Muscle of leg (tissue), 11 donors: ENCODE data around the gene ICOSLG. TPM values are rescaled to one million over a fixed set of nuclear protein-coding genes. Genes with fewer than 3 reads are reported as not detected.

Experiments
- DNase-seq: peaks from one replicate; pipeline ENCODE4 v3.0.0; 2013
- H3K27ac ChIP-seq: one replicate; pipeline ENCODE4 v1.5.1; 2013; ENCODE audit warnings: mild to moderate bottlenecking, low read length, control low read depth
- H3K27me3 ChIP-seq: one replicate; pipeline ENCODE4 v1.6.1; 2013; ENCODE audit warnings: low read length; ENCODE audit not compliant: control insufficient read depth, insufficient read depth
- H3K36me3 ChIP-seq: one replicate; pipeline ENCODE4 v1.6.1; 2013; ENCODE audit warnings: low read length; ENCODE audit not compliant: control insufficient read depth, insufficient read depth
- H3K4me1 ChIP-seq: one replicate; pipeline ENCODE4 v1.6.1; 2013; ENCODE audit warnings: low read length; ENCODE audit not compliant: control insufficient read depth, insufficient read depth
- H3K4me3 ChIP-seq: one replicate; pipeline ENCODE4 v1.5.1; 2013; ENCODE audit warnings: low read length, control low read depth
- H3K9me3 ChIP-seq: replicated peaks from 2 replicates; pipeline ENCODE4 v1.6.1; 2013; ENCODE audit warnings: low read depth, low read length; ENCODE audit not compliant: control insufficient read depth
- WGBS: methylation state at CpG from one replicate; pipeline ENCODE4 v1.1.5; 2013; ENCODE audit warnings: missing lambda C conversion rate; ENCODE audit not compliant: insufficient coverage; 5-methylcytosine and 5-hydroxymethylcytosine counted together
- polyA plus RNA-seq, 8 donors: library from polyadenylated mRNA; unstranded; fragments of 120-200 nt; gene quantifications; one replicate each; pipeline versions ENCODE4 v1.2.1 to v1.2.3, GENCODE V29; 2013; ENCODE audit warnings: inconsistent platforms in 1 of 8, low replicate concordance in 1 of 8; ENCODE audit not compliant: insufficient read length in 8 of 8, insufficient read depth in 1 of 8
- total RNA-seq: library from RNA; stranded (reverse); fragments of 120-200 nt; gene quantifications from one replicate; pipeline ENCODE4 v1.2.4, GENCODE V29; 2013

Gene ICOSLG
- total and polyA plus RNA-seq, 9 donors: 1.9 to 10.8 (median 8.1) TPM

DNA sequence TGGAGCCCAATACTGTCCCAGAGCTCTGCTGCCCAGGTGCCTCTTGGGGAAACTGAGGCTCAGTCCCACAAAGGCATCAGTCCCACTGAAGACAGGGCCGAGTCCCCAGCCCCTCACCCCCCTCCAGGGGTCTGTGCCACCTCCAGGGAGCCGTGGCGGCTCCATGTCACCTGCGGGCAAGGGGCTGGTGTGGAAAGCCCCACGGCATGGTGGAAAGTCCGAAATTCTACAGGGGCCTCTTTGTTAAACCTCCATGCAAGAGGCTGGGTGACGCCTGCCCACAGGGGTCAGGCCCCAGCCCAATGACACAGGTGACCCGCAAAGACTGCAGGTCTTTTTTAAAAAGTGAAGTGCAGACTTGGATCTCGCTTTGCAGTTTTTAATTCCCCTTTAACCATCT is 41.6 kb upstream of the ICOSLG start:
- Histone ChIP-seq H3K9me3 (no peaks in the 10 kb centered on the region), H3K4me1 (peaks cover 21% of the 10 kb centered on the region), H3K27ac (no peak overlapping the region), H3K4me3 (no peak overlapping the region), H3K36me3 (no peaks in the 10 kb centered on the region), H3K27me3 (peaks cover 26% of the 10 kb centered on the region)
- no peak for DNase-seq
- 85% methylated on average over 6 of the region's 9 CpGs for WGBS

DNA sequence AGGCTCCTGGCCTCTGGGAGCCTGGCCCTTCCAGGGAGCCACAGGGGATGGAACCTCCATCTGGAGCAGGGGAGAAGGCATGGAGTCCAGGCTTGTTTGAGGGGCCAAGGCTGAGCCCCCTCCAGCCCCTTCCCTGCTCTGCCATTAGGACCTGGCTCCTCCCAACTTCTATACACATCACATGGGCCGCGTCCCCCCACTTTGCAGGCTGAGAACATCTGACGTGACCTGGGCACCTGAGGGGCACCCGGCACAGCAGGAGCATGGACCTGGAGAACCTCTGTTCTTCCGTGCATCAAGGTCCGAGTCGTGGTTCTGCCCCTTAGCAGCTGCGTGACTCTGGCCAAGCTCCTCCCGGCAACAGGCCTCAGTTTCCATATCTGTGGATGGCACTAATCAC is 41.1 kb upstream of the ICOSLG start:
- Histone ChIP-seq H3K9me3 (no peaks in the 10 kb centered on the region), H3K4me3 (no peak overlapping the region), H3K27me3 (peaks cover 20% of the 10 kb centered on the region), H3K4me1 (peaks cover 21% of the 10 kb centered on the region), H3K27ac (no peak overlapping the region), H3K36me3 (no peaks in the 10 kb centered on the region)
- no peak for DNase-seq
- WGBS: 91% methylated on average over 9 of the region's 9 CpGs

DNA sequence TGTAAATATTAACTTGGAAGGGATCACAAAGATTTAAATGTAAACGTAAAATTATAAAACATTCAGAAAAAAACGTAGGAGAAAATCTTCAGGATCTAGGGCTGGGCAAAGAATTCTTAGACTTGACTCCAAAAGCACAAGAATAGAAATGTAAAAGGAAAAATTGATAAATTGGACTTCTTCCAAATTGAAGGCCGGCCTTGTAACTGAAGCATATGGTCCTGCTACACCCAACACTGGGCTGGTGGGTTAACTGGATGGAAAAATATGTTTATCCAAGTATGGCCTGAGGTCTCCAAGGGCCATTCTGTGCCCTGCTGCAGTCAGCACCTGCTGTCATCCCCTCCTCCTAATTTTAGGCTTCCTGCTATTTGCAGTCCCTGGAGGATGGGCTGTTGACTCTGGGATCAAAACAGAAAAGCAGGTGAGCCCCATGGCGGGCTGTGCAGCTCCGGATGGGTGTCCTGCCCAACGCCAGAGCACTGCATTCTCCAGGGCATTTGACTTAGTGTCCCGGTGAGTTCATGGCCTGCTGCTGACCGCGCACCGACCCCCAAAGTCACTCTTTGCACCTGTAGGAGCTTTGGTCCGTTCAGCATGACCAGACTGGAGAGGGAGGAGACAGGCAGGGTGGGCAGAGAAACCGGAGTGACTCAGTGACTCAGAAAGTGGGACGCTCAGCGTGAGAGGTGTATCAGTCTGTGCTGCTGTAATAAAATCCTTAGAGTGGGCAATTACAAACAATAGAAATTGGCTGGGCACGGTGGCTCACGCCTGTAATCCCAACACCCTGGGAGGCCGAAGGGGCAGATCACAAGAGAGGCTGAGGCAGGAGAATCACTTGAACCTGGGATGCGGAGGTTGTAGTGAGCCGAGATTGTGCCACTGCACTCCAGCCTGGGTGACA is 38.9 kb upstream of the ICOSLG start:
- peak; percentile 60 for DNase-seq
- WGBS: 67% methylated on average over 15 of the region's 19 CpGs
- H3K4me3 ChIP-seq: no peak overlapping the region

DNA sequence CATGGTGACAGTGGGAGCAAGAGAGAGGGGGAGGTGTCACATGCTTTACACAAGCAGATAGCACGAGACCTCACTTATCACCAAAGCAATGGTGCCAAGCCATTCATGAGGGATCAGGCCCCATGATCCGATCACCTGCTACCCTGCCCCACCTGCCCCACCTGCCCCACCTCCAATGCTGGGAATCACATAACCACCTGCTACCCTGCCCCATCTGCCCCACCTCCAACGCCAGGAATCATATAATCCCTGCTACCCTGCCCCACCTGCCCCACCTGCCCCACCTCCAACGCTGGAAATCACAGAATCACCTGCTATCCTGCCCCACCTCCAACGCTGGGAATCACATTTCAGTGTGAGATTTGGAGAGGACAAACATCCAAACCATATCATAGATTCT is 34.3 kb upstream of the ICOSLG start:
- 76% methylated on average over 3 of the region's 5 CpGs for WGBS
- no peaks in the 10 kb centered on the region for H3K9me3 ChIP-seq
- H3K27ac ChIP-seq: no peak overlapping the region
- no peak overlapping the region for H3K4me3 ChIP-seq
- H3K36me3 ChIP-seq: no peaks in the 10 kb centered on the region
- peaks cover 6% of the 10 kb centered on the region for H3K4me1 ChIP-seq
- DNase-seq: no peak
- H3K27me3 ChIP-seq: no peaks in the 10 kb centered on the region

More for the DNA sequence above, 38.9 kb upstream of the ICOSLG start:
- Histone ChIP-seq H3K27ac (no peak overlapping the region), H3K4me1 (peaks cover 13% of the 10 kb centered on the region), H3K27me3 (peaks cover under 1% of the 10 kb centered on the region), H3K36me3 (no peaks in the 10 kb centered on the region), H3K9me3 (no peaks in the 10 kb centered on the region)

DNA sequence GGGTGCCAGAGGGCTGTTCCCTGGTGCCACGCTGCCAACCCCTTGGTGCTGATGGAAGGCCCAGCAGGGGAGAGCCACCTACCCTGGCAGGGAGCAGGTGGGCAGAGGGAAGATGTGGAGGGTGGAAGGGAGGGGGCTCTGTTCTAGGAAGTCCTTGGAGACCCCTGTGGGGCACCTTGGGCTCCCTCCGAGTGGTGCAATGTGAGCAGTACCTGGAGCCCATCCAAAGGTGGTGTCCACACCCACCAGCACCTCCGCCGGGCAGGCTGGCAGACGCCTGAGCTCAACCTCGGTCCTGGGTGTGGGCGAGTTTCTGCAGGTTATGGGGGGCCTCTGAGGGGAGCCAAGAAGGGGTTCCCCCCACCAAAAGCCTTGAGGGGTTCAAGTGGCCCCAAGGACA is 32.3 kb upstream of the ICOSLG start:
- H3K27me3 ChIP-seq: no peaks in the 10 kb centered on the region
- no peak overlapping the region for H3K4me3 ChIP-seq
- H3K36me3 ChIP-seq: no peaks in the 10 kb centered on the region
- WGBS: 93% methylated on average over 5 of the region's 7 CpGs
- H3K9me3 ChIP-seq: no peaks in the 10 kb centered on the region
- H3K27ac ChIP-seq: no peak overlapping the region
- H3K4me1 ChIP-seq: no peaks in the 10 kb centered on the region
- no peak for DNase-seq

DNA sequence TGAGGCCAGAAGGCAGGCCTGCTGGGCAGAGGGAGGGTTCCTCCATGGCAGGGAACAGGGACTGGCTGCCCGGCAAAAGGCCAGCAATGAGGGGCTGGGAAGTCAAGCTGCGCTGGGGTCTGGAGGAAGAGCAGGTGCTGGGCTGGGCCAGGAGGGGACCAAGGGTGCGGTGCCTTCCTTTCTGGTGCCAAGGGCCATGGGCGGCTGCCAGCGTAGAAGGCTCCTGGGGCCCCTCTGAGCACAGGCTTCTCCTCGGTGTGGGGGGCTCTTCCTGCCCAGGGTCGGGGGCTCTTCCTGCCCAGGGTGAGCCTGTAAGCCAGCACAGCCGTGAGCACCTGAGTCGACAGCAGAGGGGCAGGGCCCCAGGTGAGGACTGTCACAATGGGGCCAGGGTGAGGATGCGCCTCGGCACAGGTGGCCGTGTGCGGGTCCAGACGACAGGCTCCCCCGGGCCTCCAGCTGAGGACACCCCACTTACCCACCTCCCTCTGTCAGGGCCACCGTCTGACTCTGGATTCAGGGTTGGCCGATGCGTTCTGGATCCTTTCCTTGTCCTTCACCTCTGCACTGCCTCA is 31.6 kb upstream of the ICOSLG start:
- Histone ChIP-seq H3K27ac (no peak overlapping the region), H3K9me3 (no peaks in the 10 kb centered on the region), H3K4me1 (no peaks in the 10 kb centered on the region), H3K36me3 (no peaks in the 10 kb centered on the region), H3K27me3 (no peaks in the 10 kb centered on the region), H3K4me3 (no peak overlapping the region)
- 76% methylated on average over 18 of the region's 18 CpGs for WGBS
- no peak for DNase-seq

DNA sequence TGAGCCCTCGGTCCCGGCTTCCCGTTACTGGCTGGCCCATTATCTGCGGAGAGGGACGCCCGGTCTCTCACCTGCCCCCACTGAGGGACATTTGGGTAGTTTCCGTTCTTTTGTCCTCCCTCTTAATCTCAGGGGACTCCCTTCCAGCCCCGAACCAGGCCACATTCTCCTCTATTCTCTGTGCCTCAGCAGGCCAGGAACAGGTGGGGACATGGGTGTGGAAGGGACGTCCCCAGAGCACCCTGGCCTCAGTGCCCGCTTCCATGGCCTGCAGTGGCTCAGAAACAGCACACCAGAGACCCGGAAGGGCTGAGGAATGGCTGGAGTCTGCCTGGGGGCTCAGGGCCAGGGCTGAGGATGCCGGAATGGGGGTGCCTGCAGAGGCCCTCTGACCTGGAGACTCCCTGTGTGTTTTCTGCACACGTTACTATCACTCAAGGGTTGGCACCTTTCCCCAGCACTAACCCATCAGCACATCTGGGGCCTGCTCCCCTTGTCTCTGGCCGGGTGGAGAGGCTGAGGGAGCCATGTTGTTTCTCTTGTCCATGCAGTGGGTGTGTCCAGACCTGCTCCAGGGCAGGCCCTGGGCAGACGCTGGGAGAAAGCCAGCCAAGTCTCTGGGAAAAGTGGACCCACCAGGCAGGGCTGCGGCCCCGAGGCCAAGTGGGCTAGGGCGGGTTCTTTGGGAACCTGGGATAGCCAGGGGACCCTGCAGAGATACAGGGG is 31.0 kb upstream of the ICOSLG start:
- 77% methylated on average over 15 of the region's 18 CpGs for WGBS
- H3K4me3 ChIP-seq: no peak overlapping the region
- no peaks in the 10 kb centered on the region for H3K36me3 ChIP-seq
- no peaks in the 10 kb centered on the region for H3K27me3 ChIP-seq
- H3K9me3 ChIP-seq: no peaks in the 10 kb centered on the region
- no peak for DNase-seq
- no peak overlapping the region for H3K27ac ChIP-seq
- no peaks in the 10 kb centered on the region for H3K4me1 ChIP-seq

DNA sequence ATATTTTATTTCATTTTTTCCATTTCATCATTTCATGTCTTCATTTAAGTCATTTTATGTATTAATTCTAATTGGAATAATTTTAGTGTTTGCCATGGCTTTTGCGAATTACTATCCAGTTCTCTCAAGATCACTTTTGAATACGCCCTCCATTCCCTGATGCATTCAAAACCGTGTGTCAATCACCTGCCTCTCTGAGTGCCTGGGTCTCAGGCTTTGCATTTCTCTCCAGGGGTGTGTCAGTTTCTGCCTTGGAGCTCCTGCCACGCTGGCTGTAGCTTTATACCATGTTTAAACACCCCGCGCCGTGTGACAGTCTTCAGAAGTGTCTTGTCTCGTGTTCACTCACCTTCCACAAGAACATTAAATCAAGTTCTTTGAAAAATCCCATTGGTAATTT is 28.3 kb upstream of the ICOSLG start:
- DNase-seq: no peak
- Histone ChIP-seq H3K36me3 (no peaks in the 10 kb centered on the region), H3K4me3 (no peak overlapping the region), H3K9me3 (no peaks in the 10 kb centered on the region), H3K27me3 (no peaks in the 10 kb centered on the region), H3K4me1 (no peaks in the 10 kb centered on the region), H3K27ac (no peak overlapping the region)
- WGBS: 57% methylated on average over 3 of the region's 8 CpGs

DNA sequence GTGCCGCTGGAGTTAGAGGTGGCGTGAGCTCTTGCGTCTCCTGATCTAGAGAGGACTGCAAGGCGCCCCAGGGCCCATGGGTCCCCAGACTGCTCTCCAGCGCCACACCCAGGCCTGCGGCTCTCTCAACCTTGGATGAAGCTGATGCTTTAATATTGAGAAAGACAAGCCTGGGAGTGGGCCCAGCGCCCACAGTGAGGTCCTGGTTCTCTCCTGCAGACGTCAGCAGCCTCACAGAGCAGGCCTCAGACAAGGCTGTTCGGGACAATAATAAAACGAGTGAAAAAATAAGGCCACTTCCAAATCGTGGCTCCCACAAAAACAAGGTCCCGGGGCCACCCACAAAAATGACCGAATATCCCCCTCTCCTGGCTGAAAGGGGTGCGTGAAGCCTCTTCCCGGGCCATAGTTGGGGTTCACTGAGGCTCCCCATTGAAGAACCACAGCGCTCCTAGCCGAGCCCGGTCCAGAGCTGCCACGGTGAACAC is 27.0 kb upstream of the ICOSLG start:
- Histone ChIP-seq H3K4me1 (no peaks in the 10 kb centered on the region), H3K4me3 (no peak overlapping the region), H3K9me3 (no peaks in the 10 kb centered on the region), H3K27ac (no peak overlapping the region), H3K36me3 (no peaks in the 10 kb centered on the region), H3K27me3 (no peaks in the 10 kb centered on the region)
- WGBS: 72% methylated on average over 17 of the region's 19 CpGs
- peak; percentile 25 for DNase-seq

DNA sequence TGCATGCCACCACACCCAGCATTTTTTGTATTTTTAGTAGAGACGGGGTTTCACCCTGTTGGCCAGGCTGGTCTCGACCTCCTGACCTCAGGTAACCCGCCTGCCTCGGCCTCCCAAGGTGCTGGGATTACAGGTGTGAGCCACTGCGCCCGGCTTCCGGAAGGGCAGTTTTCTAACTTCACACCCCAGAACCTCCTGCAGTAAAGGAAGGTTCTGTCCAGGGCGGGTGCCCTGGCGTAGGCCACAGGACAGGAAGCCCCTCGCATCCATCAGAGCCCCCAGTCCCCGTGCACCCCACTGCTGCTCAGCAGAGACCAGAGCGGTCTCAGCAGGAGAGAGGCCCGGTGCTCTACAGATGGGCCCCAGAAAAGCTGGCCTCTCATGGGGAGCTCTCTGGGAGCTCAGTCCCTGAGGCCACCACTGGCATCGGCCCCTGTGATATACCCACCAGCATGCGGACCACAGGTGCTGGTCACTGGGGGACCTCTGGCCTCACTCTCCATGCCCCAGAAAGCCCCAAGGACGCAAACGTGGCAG is 25.1 kb upstream of the ICOSLG start:
- Histone ChIP-seq H3K27ac (no peak overlapping the region), H3K9me3 (no peaks in the 10 kb centered on the region), H3K4me3 (no peak overlapping the region), H3K4me1 (no peaks in the 10 kb centered on the region), H3K36me3 (no peaks in the 10 kb centered on the region), H3K27me3 (peaks cover 2% of the 10 kb centered on the region)
- no peak for DNase-seq
- 91% methylated on average over 13 of the region's 17 CpGs for WGBS
